Measurements from ENCODE around the gene ANO10.

Gene ANO10

DNA sequence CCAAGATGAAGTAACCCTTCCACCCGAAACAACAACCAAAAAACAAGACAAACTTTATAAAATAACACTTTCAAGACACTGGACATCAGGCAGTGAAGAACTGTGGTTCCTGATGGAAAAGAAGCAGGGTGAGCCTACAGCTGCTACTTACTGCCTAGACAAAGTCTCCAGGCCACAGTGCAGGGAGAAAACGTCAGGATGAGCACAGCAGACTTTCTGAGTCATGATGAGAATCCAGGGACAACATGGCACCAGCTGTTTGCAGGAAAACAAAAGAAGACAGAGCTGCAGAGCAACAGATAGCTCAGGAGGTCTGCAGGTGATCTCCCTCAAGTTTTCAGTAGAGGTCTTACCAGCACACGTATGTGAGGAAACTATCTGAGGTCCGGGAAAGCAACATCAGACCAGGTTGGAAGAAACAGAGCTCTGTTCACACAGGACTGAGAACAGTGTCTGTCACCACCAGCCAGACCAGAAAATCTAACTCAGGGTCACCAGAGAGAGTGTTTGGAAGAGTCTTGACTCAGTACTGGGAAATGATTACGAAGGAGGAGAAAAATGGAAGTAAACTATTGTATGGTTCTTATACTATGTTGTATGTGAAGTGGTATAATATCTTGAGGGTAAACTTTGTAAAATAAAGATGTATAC, 108.9 kb downstream of the ANO10 start:
- DNase-seq (ENCODE audit: extremely low spot score), result no peak
- CTCF ChIA-PET, result interaction anchor here (3.4 kb wide), 1 partner anchor 11 kb away, joined by 9 read pairs; no protein-coding TSS in a partner anchor
- POLR2A ChIA-PET, result no interaction called here
- TF ChIP-seq CTCF (IDR thresholded peaks at IDR 0.05; ENCODE audit: control extremely low read depth, extremely low read depth, low read depth, missing control alignments), result no peak

GRCh38 chr3:43506644-43507043, 115.2 kb downstream of the ANO10 start:
- TF ChIP-seq CTCF (IDR thresholded peaks at IDR 0.05; ENCODE audit: control extremely low read depth, extremely low read depth, low read depth, missing control alignments), result no peak
- no peak for DNase-seq (ENCODE audit: extremely low spot score)
- POLR2A ChIA-PET, result no interaction called here

DNA sequence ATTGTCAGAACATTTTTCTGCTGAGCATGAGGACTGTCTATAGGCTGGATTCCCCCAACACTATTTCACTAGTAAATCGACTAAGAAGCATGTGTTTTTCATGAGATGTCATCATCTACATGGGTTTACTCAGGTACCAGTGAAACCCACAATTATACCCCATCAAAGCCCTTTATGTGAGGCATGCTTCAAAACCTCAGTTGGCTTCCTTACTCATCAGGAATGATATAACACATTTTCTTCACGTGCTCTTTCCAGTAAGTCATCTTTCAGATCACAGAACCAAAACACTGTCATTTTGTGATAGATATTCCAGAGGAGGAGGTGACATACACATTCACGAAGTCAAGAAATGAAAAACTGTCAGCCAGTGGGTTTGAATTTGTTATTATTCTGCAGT, 116.5 kb downstream of the ANO10 start:
- no peak for TF ChIP-seq CTCF (IDR thresholded peaks at IDR 0.05; ENCODE audit: control extremely low read depth, extremely low read depth, low read depth, missing control alignments)
- POLR2A ChIA-PET, result no interaction called here
- CTCF ChIA-PET, result no interaction called here
- DNase-seq (ENCODE audit: extremely low spot score), result no peak

More at GRCh38 chr3:43506644-43507043, 115.2 kb downstream of the ANO10 start:
- CTCF ChIA-PET, result no interaction called here

- no peak for DNase-seq (ENCODE audit: extremely low spot score)
- ChIA-PET CTCF (interaction anchor here (0.8 to 3.3 kb wide), 10 partner anchors 9 to 542 kb away, joined by 3 to 14 read pairs (median 6); no protein-coding TSS in a partner anchor), POLR2A (no interaction called here)
- peak; percentile 30 for TF ChIP-seq CTCF (IDR thresholded peaks at IDR 0.05; ENCODE audit: control extremely low read depth, extremely low read depth, low read depth, missing control alignments)
These were observed 118.6 kb downstream of the ANO10 start for GRCh38 chr3:43503067-43503728.

GRCh38 chr3:43499256-43499655, 122.6 kb downstream of the ANO10 start:
- no peak for TF ChIP-seq CTCF (IDR thresholded peaks at IDR 0.05; ENCODE audit: control extremely low read depth, extremely low read depth, low read depth, missing control alignments)
- ChIA-PET POLR2A (no interaction called here), CTCF (no interaction called here)
- DNase-seq (ENCODE audit: extremely low spot score), result no peak

DNA sequence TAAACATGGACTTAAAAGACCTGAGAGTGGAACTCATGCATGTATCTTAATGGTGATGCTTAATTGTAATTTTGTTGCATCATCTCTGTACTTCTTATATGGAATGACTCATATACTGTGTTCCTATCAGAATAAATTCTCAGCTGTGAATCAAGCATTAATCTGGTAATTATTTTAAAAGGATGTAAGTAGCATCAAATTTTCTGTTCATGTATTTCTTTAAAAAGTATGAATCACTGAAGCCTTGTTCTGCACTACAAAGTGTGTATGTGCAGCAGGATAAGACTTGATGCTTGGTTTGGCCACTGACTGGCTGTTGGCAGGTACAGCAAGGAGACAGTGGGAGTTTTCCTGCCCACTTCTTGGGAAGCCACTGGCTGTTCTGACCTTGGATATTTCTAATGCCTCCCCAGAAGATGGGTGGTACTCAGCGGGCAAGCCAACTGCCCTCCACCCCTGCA, 123.9 kb downstream of the ANO10 start:
- ChIA-PET CTCF (no interaction called here), POLR2A (no interaction called here)
- TF ChIP-seq CTCF (IDR thresholded peaks at IDR 0.05; ENCODE audit: control extremely low read depth, extremely low read depth, low read depth, missing control alignments), result no peak
- DNase-seq (ENCODE audit: extremely low spot score), result no peak
